Measurements from ENCODE around the gene MAP3K5. TPM values are rescaled to one million over a fixed set of nuclear protein-coding genes. Genes with fewer than 3 reads are reported as not detected.
"Not testable (repeated sequence)": the region's sequence is repeated elsewhere in the genome, so short reads cannot be mapped to it uniquely, and the experiment has no call there.

MAP3K5 gene
- total RNA-seq, 4 donors from 2014 or later, result 20.8 to 31.7 (median 23.4) TPM

- ATAC-seq, result no peak
Observed at GRCh38 chr6:136816656-136817055, 24.4 kb upstream of the MAP3K5 start.

GRCh38 chr6:136815608-136816007 is 23.3 kb upstream of the MAP3K5 start:
- not testable (repeated sequence) for H3K27ac ChIP-seq, ATAC-seq, H3K9me3 ChIP-seq, H3K27me3 ChIP-seq, H3K4me1 ChIP-seq, H3K36me3 ChIP-seq, H3K4me3 ChIP-seq
- 100% methylated on average over 1 of the region's 1 CpG for WGBS, 2 donors (ENCODE audit: low coverage in 1 of 2)

More at GRCh38 chr6:136816656-136817055, 24.4 kb upstream of the MAP3K5 start:
- no peak overlapping the region for H3K27ac ChIP-seq
- H3K9me3 ChIP-seq, result no peaks in the 10 kb centered on the region
- peaks cover 0 to 2% (median 1%) of the 10 kb centered on the region in 3 donors for H3K4me1 ChIP-seq
- no peaks in the 10 kb centered on the region for H3K27me3 ChIP-seq
- no peaks in the 10 kb centered on the region for H3K36me3 ChIP-seq
- no peak for TF ChIP-seq POLR2A (IDR thresholded peaks at IDR 0.05)
- TF ChIP-seq CTCF (IDR thresholded peaks at IDR 0.05), result no peak
- no peak for TF ChIP-seq POLR2AphosphoS5 (IDR thresholded peaks at IDR 0.05)
- no peak for TF ChIP-seq EP300 (IDR thresholded peaks at IDR 0.05)
- WGBS, 2 donors (ENCODE audit: low coverage in 1 of 2), result 0 to 36% methylated on average over 1 to 2 of the region's 2 CpGs
- H3K4me3 ChIP-seq, result no peak overlapping the region

- Histone ChIP-seq H3K27me3 (no peaks in the 10 kb centered on the region), H3K4me3 (no peak overlapping the region), H3K9me3 (no peaks in the 10 kb centered on the region), H3K27ac (no peak overlapping the region), H3K36me3 (no peaks in the 10 kb centered on the region), H3K4me1 (no peaks in the 10 kb centered on the region)
- no peak for ATAC-seq
- 64 to 87% methylated on average over 1 to 2 of the region's 2 CpGs for WGBS, 2 donors (ENCODE audit: low coverage in 1 of 2)
- no peak for TF ChIP-seq CTCF (IDR thresholded peaks at IDR 0.05)
- TF ChIP-seq POLR2AphosphoS5 (IDR thresholded peaks at IDR 0.05), result no peak
- no peak for TF ChIP-seq POLR2A (IDR thresholded peaks at IDR 0.05)
- TF ChIP-seq EP300 (IDR thresholded peaks at IDR 0.05), result no peak
Observed at GRCh38 chr6:136812174-136812573, 19.9 kb upstream of the MAP3K5 start.

GRCh38 chr6:136811272-136811671 is 19.0 kb upstream of the MAP3K5 start:
- Histone ChIP-seq H3K36me3 (no peaks in the 10 kb centered on the region), H3K4me1 (no peaks in the 10 kb centered on the region), H3K27ac (no peak overlapping the region), H3K27me3 (no peaks in the 10 kb centered on the region), H3K4me3 (no peak overlapping the region), H3K9me3 (no peaks in the 10 kb centered on the region)
- no peak for ATAC-seq
- no peak for TF ChIP-seq POLR2AphosphoS5 (IDR thresholded peaks at IDR 0.05)
- no peak for TF ChIP-seq CTCF (IDR thresholded peaks at IDR 0.05)
- no peak for TF ChIP-seq EP300 (IDR thresholded peaks at IDR 0.05)
- TF ChIP-seq POLR2A (IDR thresholded peaks at IDR 0.05), result no peak

- ATAC-seq, result no peak
- Histone ChIP-seq H3K4me3 (no peak overlapping the region), H3K36me3 (no peaks in the 10 kb centered on the region), H3K4me1 (no peaks in the 10 kb centered on the region), H3K27me3 (no peaks in the 10 kb centered on the region), H3K9me3 (no peaks in the 10 kb centered on the region), H3K27ac (no peak overlapping the region)
- no peak for TF ChIP-seq POLR2AphosphoS5 (IDR thresholded peaks at IDR 0.05)
- TF ChIP-seq CTCF (IDR thresholded peaks at IDR 0.05), result no peak
- TF ChIP-seq EP300 (IDR thresholded peaks at IDR 0.05), result no peak
- TF ChIP-seq POLR2A (IDR thresholded peaks at IDR 0.05), result no peak
- WGBS, 2 donors (ENCODE audit: low coverage in 1 of 2), result 73% methylated on average over 3 of the region's 7 CpGs; no CpG with 5 or more reads in 1 of the 2 donors
Observed at GRCh38 chr6:136809091-136809860, 17.0 kb upstream of the MAP3K5 start.

Data from gastroesophageal sphincter (tissue), 4 donors.